HG03571 (cell line): Measurements from ENCODE around the gene FCRL6.

Source experiments
- ATAC-seq: cut with Tn5 transposase; IDR thresholded peaks from one replicate; pipeline ENCODE4 v1.9.1; 2021; ENCODE audit not compliant: unreplicated experiment

The FCRL6 gene

GRCh38 chr1:159832309-159832708 is 30.1 kb downstream of the FCRL6 start:
- no peak for ATAC-seq

DNA sequence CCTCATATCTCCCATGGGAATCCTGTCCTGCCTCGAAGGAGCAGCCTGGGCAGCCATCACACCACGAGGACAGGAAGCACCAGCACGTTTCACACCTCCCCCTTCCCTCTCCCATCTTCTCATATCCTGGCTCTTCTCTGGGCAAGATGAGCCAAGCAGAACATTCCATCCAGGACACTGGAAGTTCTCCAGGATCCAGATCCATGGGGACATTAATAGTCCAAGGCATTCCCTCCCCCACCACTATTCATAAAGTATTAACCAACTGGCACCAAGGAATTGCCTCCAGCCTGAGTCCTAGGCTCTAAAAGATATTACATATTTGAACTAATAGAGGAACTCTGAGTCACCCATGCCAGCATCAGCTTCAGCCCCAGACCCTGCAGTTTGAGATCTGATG is 33.2 kb downstream of the FCRL6 start:
- ATAC-seq = no peak

DNA sequence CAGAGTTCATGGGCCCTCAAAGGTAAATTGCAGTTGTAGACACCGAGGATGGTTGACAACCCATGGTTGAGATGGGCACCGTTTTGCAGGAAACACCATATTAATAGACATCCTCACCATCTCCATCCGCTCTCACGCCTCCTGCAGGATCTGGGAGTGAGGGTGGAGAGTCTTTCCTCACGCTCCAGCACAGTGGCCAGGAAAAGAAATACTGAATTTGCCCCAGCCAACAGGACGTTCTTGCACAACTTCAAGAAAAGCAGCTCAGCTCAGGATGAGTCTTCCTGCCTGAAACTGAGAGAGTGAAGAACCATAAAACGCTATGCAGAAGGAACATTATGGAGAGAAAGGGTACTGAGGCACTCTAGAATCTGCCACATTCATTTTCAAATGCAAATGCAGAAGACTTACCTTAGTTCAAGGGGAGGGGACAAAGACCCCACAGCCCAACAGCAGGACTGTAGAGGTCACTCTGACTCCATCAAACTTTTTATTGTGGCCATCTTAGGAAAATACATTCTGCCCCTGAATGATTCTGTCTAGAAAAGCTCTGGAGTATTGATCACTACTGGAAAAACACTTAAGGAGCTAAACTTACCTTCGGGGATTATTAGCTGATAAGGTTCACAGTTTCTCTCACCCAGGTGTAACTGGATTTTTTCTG is 33.8 kb downstream of the FCRL6 start:
- ATAC-seq = no peak

GRCh38 chr1:159838715-159839114 is 36.6 kb downstream of the FCRL6 start:
- ATAC-seq = peak; percentile 75

GRCh38 chr1:159839116-159839849 is 37.1 kb downstream of the FCRL6 start:
- peak; percentile 86 for ATAC-seq

DNA sequence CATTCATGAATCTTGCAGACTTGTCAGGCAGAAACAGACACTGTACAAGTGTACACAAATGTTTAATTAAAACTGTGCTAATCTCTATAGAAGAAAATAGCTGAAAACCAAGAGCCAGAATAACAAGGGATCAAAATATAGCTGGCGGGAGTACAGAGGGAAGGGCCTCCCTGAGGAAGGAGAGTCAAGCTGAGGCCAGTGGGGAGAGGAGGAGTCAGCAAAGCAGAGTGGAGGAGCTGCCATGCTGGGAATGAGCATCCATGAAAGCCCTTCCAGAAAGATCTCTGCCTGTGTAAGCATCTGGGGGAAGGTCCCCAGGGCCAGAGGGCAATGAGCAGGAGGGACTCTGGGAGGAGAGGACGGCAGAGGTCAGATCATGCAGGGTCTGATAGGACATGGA is 39.6 kb downstream of the FCRL6 start:
- no peak for ATAC-seq

GRCh38 chr1:159843459-159843858 is 41.3 kb downstream of the FCRL6 start:
- no peak for ATAC-seq

GRCh38 chr1:159845751-159846629 is 43.8 kb downstream of the FCRL6 start:
- no peak for ATAC-seq

- ATAC-seq = no peak
These were observed 45.1 kb downstream of the FCRL6 start for GRCh38 chr1:159847231-159847630.

GRCh38 chr1:159848326-159848725 is 46.2 kb downstream of the FCRL6 start:
- no peak for ATAC-seq

GRCh38 chr1:159849626-159850366 is 47.6 kb downstream of the FCRL6 start:
- ATAC-seq = no peak

GRCh38 chr1:159851407-159851806 is 49.2 kb downstream of the FCRL6 start:
- ATAC-seq = no peak

DNA sequence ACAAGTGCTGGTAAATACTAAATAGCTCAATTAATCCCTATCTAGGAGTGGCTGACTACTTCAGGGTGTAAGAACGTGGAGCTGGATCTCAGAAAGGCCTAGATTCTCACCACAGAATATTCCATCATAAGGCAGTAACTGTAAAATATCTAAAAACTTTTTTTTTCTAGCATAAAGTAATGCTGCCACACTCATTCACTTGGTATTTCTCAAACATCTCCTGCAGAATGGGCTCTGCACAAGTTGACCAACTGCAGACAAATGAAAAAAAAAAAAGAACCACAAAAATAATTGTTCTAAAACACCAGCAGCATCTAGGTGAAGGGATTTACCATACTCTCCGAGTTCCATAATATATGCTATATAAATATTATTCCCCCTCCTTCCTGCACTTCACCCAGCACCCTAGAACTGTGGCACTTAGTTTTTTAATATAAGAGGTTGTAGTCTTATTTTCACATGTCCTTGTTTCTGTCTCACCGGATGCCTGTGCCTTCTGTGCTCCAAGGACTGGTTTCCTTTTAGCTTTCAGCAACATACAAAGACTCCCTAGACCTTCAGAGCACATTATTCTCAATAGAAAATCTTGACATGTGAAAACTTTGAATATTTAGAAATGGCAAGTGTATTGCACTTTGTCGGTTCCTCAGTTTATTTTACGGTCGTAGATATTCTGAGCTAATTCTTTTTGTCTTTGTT is 51.4 kb downstream of the FCRL6 start:
- ATAC-seq = no peak

GRCh38 chr1:159854116-159854692 is 52.0 kb downstream of the FCRL6 start:
- no peak for ATAC-seq

DNA sequence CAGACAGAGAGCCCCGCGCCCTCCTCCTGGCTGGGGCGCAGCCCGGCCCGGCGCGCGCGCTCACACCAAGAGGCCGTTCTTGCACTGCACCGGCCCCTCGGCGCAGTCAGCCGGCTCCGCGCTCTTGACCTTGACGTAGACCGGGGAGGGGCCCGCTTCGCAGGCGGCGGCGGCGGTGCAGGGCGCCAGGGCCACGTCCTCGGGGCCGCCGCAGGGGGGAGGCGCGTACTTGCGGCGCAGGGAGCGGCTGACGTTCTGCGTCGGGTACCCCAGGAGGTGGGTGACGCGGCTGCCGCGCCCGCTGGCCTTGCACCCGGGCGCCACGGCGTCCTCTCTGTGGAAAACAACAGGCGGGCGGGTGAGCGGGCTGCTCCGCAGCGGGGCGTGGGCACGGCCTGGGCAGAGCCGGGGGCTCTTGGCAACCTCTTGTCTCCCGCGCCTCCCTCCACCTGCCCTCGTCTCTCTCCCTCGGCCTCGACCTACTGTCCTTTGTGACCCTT is 52.6 kb downstream of the FCRL6 start:
- no peak for ATAC-seq

DNA sequence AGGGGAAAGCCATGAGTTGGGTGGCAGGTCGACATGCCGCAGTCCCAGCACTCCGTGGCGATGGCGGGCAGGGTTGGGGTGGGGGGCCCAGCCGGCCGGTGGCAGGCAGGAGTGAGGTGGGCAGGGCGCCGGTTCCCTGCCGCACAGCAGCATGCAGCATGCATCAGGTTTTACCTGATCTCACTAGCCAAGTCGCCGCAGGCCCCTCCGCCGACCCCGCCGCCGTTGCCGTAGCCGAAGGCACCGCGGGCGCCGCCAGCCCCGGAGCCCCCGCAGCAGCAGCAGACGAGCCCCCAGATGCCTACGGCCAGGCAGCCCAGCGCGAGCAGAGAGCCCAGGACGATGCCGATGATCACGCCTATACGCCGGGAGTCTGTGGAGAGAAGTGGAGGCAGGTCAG is 53.5 kb downstream of the FCRL6 start:
- no peak for ATAC-seq

- no peak for ATAC-seq
These were observed 54.4 kb downstream of the FCRL6 start for GRCh38 chr1:159856576-159856975.

DNA sequence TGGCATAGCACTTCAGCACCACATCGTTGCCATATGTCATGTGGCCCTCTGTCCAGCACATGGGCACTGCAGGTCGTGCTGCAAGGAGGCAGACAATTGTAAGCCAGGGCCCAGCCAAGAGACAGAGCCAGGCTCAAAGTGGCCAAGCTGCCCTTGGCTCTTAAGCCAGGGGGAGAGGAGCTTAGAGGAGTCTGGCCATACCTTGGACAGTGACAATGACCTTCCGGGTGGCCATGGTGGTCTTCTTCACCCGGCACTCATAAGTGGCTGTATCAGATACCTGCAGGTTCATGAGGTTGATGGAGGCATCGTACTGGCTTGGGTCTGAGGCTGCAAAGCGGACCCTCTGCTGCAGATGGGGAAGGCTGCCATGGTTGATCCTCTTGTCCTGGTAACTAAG is 55.7 kb downstream of the FCRL6 start:
- ATAC-seq = no peak

- ATAC-seq = no peak
These were observed 57.7 kb downstream of the FCRL6 start for GRCh38 chr1:159859767-159860322.

GRCh38 chr1:159860456-159860855 is 58.3 kb downstream of the FCRL6 start:
- no peak for ATAC-seq
